Mesenchymal stem cell (in vitro differentiated cells and primary cell): Measurements from ENCODE around the gene APOLD1.

ENCODE experiments used
- DNase-seq: peaks from one replicate; pipeline ENCODE4 v3.0.0-alpha.2; 2013
- H2AFZ ChIP-seq: one replicate; pipeline ENCODE4 v1.6.1; 2013; ENCODE audit warnings: low read depth, mild to moderate bottlenecking, control low read depth, inconsistent platforms, low read length, moderate library complexity
- H2AK5ac ChIP-seq: 2 replicates; pipeline ENCODE4 v1.6.1; 2013; ENCODE audit warnings: low read length, moderate library complexity, mild to moderate bottlenecking, inconsistent platforms; ENCODE audit not compliant: severe bottlenecking
- H2BK120ac ChIP-seq: one replicate; pipeline ENCODE4 v1.6.1; 2013; ENCODE audit warnings: low read depth, mild to moderate bottlenecking, inconsistent platforms, low read length, moderate library complexity
- H2BK12ac ChIP-seq, 2 experiments: one replicate each; pipeline ENCODE4 v1.6.1; 2013; ENCODE audit warnings: inconsistent platforms in 2 of 2, low read length in 2 of 2, mild to moderate bottlenecking in 2 of 2, moderate library complexity in 2 of 2, control low read depth in 1 of 2
- H2BK15ac ChIP-seq: one replicate; pipeline ENCODE4 v1.6.1; 2013; ENCODE audit warnings: mild to moderate bottlenecking, low read depth, inconsistent platforms; ENCODE audit not compliant: poor library complexity, severe bottlenecking
- H2BK5ac ChIP-seq: 2 replicates; pipeline ENCODE4 v1.6.1; 2013; ENCODE audit warnings: low read depth, mild to moderate bottlenecking, low read length, control low read depth, inconsistent platforms; ENCODE audit not compliant: poor library complexity, severe bottlenecking
- H3K14ac ChIP-seq, 2 experiments: one replicate each; pipeline ENCODE4 v1.6.1; 2013; ENCODE audit warnings: inconsistent platforms in 2 of 2, low read length in 2 of 2, control low read depth in 1 of 2, mild to moderate bottlenecking in 1 of 2, moderate library complexity in 1 of 2
- H3K18ac ChIP-seq, 2 experiments: one replicate each; pipeline ENCODE4 v1.6.1; 2013; ENCODE audit warnings: inconsistent platforms in 2 of 2, low read length in 2 of 2, control low read depth in 1 of 2, low read depth in 1 of 2, mild to moderate bottlenecking in 1 of 2
- H3K23ac ChIP-seq, 2 experiments: one replicate each; pipeline ENCODE4 v1.6.1; 2013; ENCODE audit warnings: inconsistent platforms in 2 of 2, low read length in 2 of 2, mild to moderate bottlenecking in 2 of 2, moderate library complexity in 2 of 2, control low read depth in 1 of 2
- H3K27ac ChIP-seq: 2 replicates; pipeline ENCODE4 v1.5.1; 2013; ENCODE audit warnings: mild to moderate bottlenecking, moderate library complexity, low read length, control low read depth, inconsistent platforms; ENCODE audit not compliant: poor library complexity, severe bottlenecking
- H3K27me3 ChIP-seq, 2 experiments: 2 replicates each; pipeline versions ENCODE4 v1.6.1 to v1.7.0; 2013; ENCODE audit warnings: low read length in 2 of 2, mild to moderate bottlenecking in 2 of 2, moderate library complexity in 2 of 2, control low read depth in 1 of 2, inconsistent platforms in 1 of 2; ENCODE audit not compliant: control insufficient read depth in 1 of 2, insufficient read depth in 1 of 2
- H3K36me3 ChIP-seq, 2 experiments: 2 replicates each; pipeline versions ENCODE4 v1.6.1 to v1.7.0; 2013; ENCODE audit warnings: low read length in 2 of 2, control low read depth in 1 of 2, inconsistent platforms in 1 of 2, low read depth in 1 of 2, mild to moderate bottlenecking in 1 of 2; ENCODE audit not compliant: insufficient read depth in 2 of 2, control insufficient read depth in 1 of 2
- H3K4ac ChIP-seq, 2 experiments: one replicate each; pipeline ENCODE4 v1.6.1; 2013; ENCODE audit warnings: inconsistent platforms in 2 of 2, low read length in 2 of 2, mild to moderate bottlenecking in 2 of 2, moderate library complexity in 2 of 2, control low read depth in 1 of 2, low read depth in 1 of 2
- H3K4me1 ChIP-seq: 2 replicates; pipeline ENCODE4 v1.6.1; 2013; ENCODE audit warnings: low read depth, low read length, control low read depth; ENCODE audit not compliant: control insufficient read depth, insufficient read depth
- H3K4me2 ChIP-seq: 2 replicates; pipeline ENCODE4 v1.6.1; 2013; ENCODE audit warnings: low read length, mild to moderate bottlenecking, inconsistent platforms; ENCODE audit not compliant: poor library complexity, severe bottlenecking
- H3K4me3 ChIP-seq, 2 experiments: 2 replicates each; pipeline versions ENCODE4 v1.5.1 to v1.7.0; 2013; ENCODE audit warnings: low read length in 2 of 2, mild to moderate bottlenecking in 2 of 2, control low read depth in 1 of 2, low read depth in 1 of 2; ENCODE audit not compliant: insufficient read depth in 1 of 2
- H3K79me1 ChIP-seq: replicated peaks from 2 replicates; pipeline ENCODE4 v1.6.1; 2013; ENCODE audit warnings: mild to moderate bottlenecking, control low read depth, low read length, inconsistent platforms; ENCODE audit not compliant: poor library complexity, severe bottlenecking
- H3K9ac ChIP-seq: 2 replicates; pipeline ENCODE4 v1.7.0; 2013; ENCODE audit warnings: mild to moderate bottlenecking, low read length, moderate library complexity
- H3K9me3 ChIP-seq: 2 replicates; pipeline ENCODE4 v1.7.0; 2013; ENCODE audit warnings: mild to moderate bottlenecking, low read length; ENCODE audit not compliant: control insufficient read depth
- H4K8ac ChIP-seq: one replicate; pipeline ENCODE4 v1.6.1; 2013; ENCODE audit warnings: inconsistent platforms, mild to moderate bottlenecking, low read length, moderate library complexity
- H4K91ac ChIP-seq: one replicate; pipeline ENCODE4 v1.6.1; 2013; ENCODE audit warnings: mild to moderate bottlenecking, low read length, inconsistent platforms
- WGBS: methylation state at CpG from one replicate; pipeline ENCODE4 v1.1.7; 2013; ENCODE audit warnings: mixed read lengths; 5-methylcytosine and 5-hydroxymethylcytosine counted together

The APOLD1 gene

GRCh38 chr12:12812174-12812573 lies 26.7 kb downstream of the APOLD1 start:
- H2BK15ac ChIP-seq = no peak overlapping the region
- no peak overlapping the region for H3K23ac ChIP-seq
- no peak for DNase-seq
- WGBS = 94% methylated on average over 5 of the region's 5 CpGs
- H4K91ac ChIP-seq = no peak overlapping the region
- no peak overlapping the region for H3K4ac ChIP-seq
- no peak overlapping the region for H4K8ac ChIP-seq
- H3K9me3 ChIP-seq = no peaks in the 10 kb centered on the region
- no peak overlapping the region for H2BK120ac ChIP-seq
- H3K4me3 ChIP-seq = no peak overlapping the region
- no peak overlapping the region for H3K14ac ChIP-seq
- no peak overlapping the region for H3K27ac ChIP-seq
- no peak overlapping the region for H3K18ac ChIP-seq
- H2BK12ac ChIP-seq = no peak overlapping the region
- H3K79me1 ChIP-seq = peaks cover 2% of the 10 kb centered on the region
- H2AK5ac ChIP-seq = no peak overlapping the region
- no peak overlapping the region for H2AFZ ChIP-seq
- H3K4me2 ChIP-seq = no peak overlapping the region
- H3K4me1 ChIP-seq = peaks cover 7% of the 10 kb centered on the region
- no peak overlapping the region for H3K9ac ChIP-seq
- H3K27me3 ChIP-seq = no peaks in the 10 kb centered on the region
- no peak overlapping the region for H2BK5ac ChIP-seq
- H3K36me3 ChIP-seq = peaks cover 0 to 23% of the 10 kb centered on the region in 2 experiments

GRCh38 chr12:12812618-12813119 lies 27.2 kb downstream of the APOLD1 start:
- H3K27ac ChIP-seq = no peak overlapping the region
- no peaks in the 10 kb centered on the region for H3K9me3 ChIP-seq
- no peak overlapping the region for H3K23ac ChIP-seq
- no peak overlapping the region for H4K8ac ChIP-seq
- peaks cover 2% of the 10 kb centered on the region for H3K79me1 ChIP-seq
- H2AK5ac ChIP-seq = no peak overlapping the region
- no peak overlapping the region for H3K4me2 ChIP-seq
- H2BK5ac ChIP-seq = no peak overlapping the region
- peaks cover 7% of the 10 kb centered on the region for H3K4me1 ChIP-seq
- H4K91ac ChIP-seq = no peak overlapping the region
- no peak overlapping the region for H2BK120ac ChIP-seq
- H3K14ac ChIP-seq = no peak overlapping the region
- no peaks in the 10 kb centered on the region for H3K27me3 ChIP-seq
- H2BK12ac ChIP-seq = no peak overlapping the region
- no peak overlapping the region for H2AFZ ChIP-seq
- no peak overlapping the region for H3K18ac ChIP-seq
- H3K4me3 ChIP-seq = peak overlapping the region in 1 of 2 experiments; percentile 87
- H3K36me3 ChIP-seq = peaks cover 0 to 26% of the 10 kb centered on the region in 2 experiments
- H2BK15ac ChIP-seq = no peak overlapping the region
- H3K4ac ChIP-seq = peak overlapping the region in 1 of 2 experiments; percentile 24
- WGBS = 71% methylated on average over 11 of the region's 14 CpGs
- H3K9ac ChIP-seq = no peak overlapping the region
- DNase-seq = peak; percentile 11

DNA sequence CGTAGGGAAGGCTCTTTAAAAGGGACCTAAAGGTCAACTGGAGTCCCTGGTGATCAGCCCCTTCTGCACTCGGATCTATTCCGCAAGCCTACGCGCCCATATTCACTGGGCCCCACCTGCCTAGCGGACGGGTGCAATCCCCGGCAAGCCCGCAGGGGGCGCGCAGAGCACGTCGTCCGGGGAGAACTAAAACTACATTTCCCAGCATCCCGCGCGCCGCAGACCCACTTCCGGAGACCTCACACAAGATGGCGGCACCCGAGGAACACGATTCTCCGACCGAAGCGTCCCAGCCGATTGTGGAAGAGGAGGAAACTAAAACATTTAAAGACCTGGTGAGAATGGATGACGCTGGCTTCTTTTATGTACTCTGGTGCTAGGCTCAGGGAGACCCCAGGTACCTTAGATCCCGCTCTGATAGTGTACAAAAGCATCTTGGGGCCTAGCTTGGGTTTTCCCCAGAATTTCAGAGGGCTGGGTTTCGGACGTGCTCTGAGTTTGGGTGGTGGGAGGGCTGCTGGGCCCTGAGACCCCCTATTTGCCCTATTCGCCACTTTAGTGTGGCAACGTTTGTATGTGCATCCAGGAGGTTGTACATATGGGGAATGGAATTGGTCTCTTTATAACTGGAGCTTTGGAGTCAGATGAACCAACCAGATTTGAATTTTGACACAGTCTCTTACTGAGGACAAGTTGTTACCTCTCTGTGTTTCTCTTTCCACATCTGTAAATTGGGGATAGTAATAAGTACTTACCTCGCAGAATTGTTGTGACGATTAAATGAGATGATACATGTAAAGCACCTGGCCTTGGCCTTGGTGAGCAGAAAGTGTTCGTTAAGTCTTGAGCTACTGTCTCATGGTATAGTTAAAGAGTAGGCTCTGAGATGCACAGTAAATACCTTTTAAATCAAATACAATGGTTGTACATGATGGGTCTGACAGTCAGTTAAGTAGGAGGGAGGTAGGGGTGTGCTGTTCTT lies 28.0 kb downstream of the APOLD1 start, which contains the start of gene DDX47:
Gene DDX47 (plus strand): TSS at position 227 of the 982 bp plus-strand sequence. CDS start 22 bp downstream, at position 249.
- Histone ChIP-seq H3K4me3 (peak within 1 kb of the TSS; percentile 71 to 87), H2BK12ac (no peak within 1 kb of the TSS), H2AFZ (no peak within 1 kb of the TSS), H2BK15ac (no peak within 1 kb of the TSS), H3K9me3 (no peaks in the 10 kb centered on the region), H3K4me2 (peak within 1 kb of the TSS; percentile 24), H3K18ac (peak within 1 kb of the TSS; percentile 5 to 13), H2BK120ac (no peak within 1 kb of the TSS), H3K36me3 (peaks cover 0 to 28% of the 10 kb centered on the region in 2 experiments), H3K27me3 (no peaks in the 10 kb centered on the region), H4K91ac (peak within 1 kb of the TSS; percentile 61), H2AK5ac (no peak within 1 kb of the TSS), H3K4me1 (peaks cover 5% of the 10 kb centered on the region), H3K9ac (peak within 1 kb of the TSS; percentile 93), H2BK5ac (no peak within 1 kb of the TSS), H3K79me1 (peaks cover 4% of the 10 kb centered on the region), H4K8ac (no peak within 1 kb of the TSS), H3K4ac (peak within 1 kb of the TSS in 1 of 2 experiments; percentile 57), H3K23ac (no peak within 1 kb of the TSS), H3K27ac (peak within 1 kb of the TSS; percentile 42), H3K14ac (no peak within 1 kb of the TSS)
- 4% methylated on average over 35 of the region's 35 CpGs for WGBS
- peak; percentile 92 for DNase-seq

DNA sequence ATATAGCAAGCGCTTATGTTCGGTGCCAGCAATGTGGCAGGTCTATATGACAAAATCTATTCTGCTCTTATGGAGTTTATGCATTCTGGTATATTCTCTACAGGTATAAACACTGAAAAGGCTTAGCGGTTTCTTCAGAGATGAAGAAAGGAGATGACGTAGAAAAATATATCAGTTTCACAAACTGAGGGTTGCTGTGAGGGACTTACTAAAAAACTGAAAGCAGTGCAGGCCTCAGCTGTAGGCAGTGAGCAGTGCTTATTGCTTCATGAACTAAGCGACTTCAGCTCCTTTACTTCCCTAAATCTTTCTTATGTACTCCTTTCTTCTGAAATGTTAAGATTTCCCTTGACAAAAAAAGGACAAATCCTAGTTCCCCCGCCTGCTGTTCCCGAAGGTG lies 32.2 kb downstream of the APOLD1 start:
- no peak overlapping the region for H3K14ac ChIP-seq
- no peak overlapping the region for H3K9ac ChIP-seq
- H2BK120ac ChIP-seq = no peak overlapping the region
- DNase-seq = no peak
- no peaks in the 10 kb centered on the region for H3K27me3 ChIP-seq
- no peak overlapping the region for H3K4ac ChIP-seq
- H3K4me1 ChIP-seq = peaks cover 7% of the 10 kb centered on the region
- H2BK12ac ChIP-seq = no peak overlapping the region
- H2AFZ ChIP-seq = no peak overlapping the region
- no peak overlapping the region for H3K18ac ChIP-seq
- H3K23ac ChIP-seq = no peak overlapping the region
- no peak overlapping the region for H4K91ac ChIP-seq
- H3K4me2 ChIP-seq = no peak overlapping the region
- no peak overlapping the region for H3K27ac ChIP-seq
- H3K79me1 ChIP-seq = peaks cover 10% of the 10 kb centered on the region
- no peak overlapping the region for H3K4me3 ChIP-seq
- peak overlapping the region; percentile 53 for H2AK5ac ChIP-seq
- no peaks in the 10 kb centered on the region for H3K9me3 ChIP-seq
- H2BK15ac ChIP-seq = no peak overlapping the region
- no peak overlapping the region for H2BK5ac ChIP-seq
- 96% methylated on average over 7 of the region's 7 CpGs for WGBS
- H3K36me3 ChIP-seq = peaks cover 0 to 49% of the 10 kb centered on the region in 2 experiments
- H4K8ac ChIP-seq = no peak overlapping the region
